Endodermal cell (in vitro differentiated cells): ENCODE results near the gene MMEL1. TPM values are rescaled to one million over a fixed set of nuclear protein-coding genes. Genes with fewer than 3 reads are reported as not detected.

Experiments
- DNase-seq: peaks from one replicate; pipeline ENCODE4 v3.0.0-alpha.2; 2017
- H3K27ac ChIP-seq: 2 replicates; pipeline ENCODE4 v1.5.1; 2013; ENCODE audit warnings: mild to moderate bottlenecking, low read depth, low read length, moderate library complexity
- H3K27me3 ChIP-seq: 2 replicates; pipeline ENCODE4 v1.6.1; 2013; ENCODE audit warnings: mild to moderate bottlenecking, low read length, moderate library complexity; ENCODE audit not compliant: insufficient read depth, control insufficient read depth, poor library complexity, severe bottlenecking
- H3K36me3 ChIP-seq: 2 replicates; pipeline ENCODE4 v1.7.0; 2013; ENCODE audit warnings: mild to moderate bottlenecking, low read length, moderate library complexity; ENCODE audit not compliant: control insufficient read depth, insufficient read depth
- H3K4me1 ChIP-seq: one replicate; pipeline ENCODE4 v1.7.0; 2013; ENCODE audit warnings: low read length; ENCODE audit not compliant: control insufficient read depth, insufficient read depth
- H3K4me3 ChIP-seq: 2 replicates; pipeline ENCODE4 v1.5.1; 2013; ENCODE audit warnings: mild to moderate bottlenecking, low read length, moderate library complexity
- H3K9ac ChIP-seq: 2 replicates; pipeline ENCODE4 v1.6.1; 2013; ENCODE audit warnings: mild to moderate bottlenecking, low read length, moderate library complexity; ENCODE audit not compliant: poor library complexity, severe bottlenecking; ENCODE audit errors: extremely low read depth
- H3K9me3 ChIP-seq: 2 replicates; pipeline ENCODE4 v1.6.1; 2013; ENCODE audit warnings: mild to moderate bottlenecking, low read length, moderate library complexity; ENCODE audit not compliant: control insufficient read depth
- H3K27ac Mint-ChIP-seq: 2 replicates; pipeline ENCODE4 v1.8.0; 2020; ENCODE audit warnings: mixed read lengths
- H3K27me3 Mint-ChIP-seq: 2 replicates; pipeline ENCODE4 v1.8.0; 2021; ENCODE audit warnings: mild to moderate bottlenecking, mixed read lengths; ENCODE audit not compliant: insufficient read depth
- H3K36me3 Mint-ChIP-seq: 2 replicates; pipeline ENCODE4 v1.8.0; 2020; ENCODE audit warnings: low read depth, mixed read lengths
- H3K4me1 Mint-ChIP-seq: 2 replicates; pipeline ENCODE4 v1.8.0; 2020; ENCODE audit warnings: mixed read lengths
- H3K4me3 Mint-ChIP-seq: 2 replicates; pipeline ENCODE4 v1.8.0; 2020; ENCODE audit warnings: mild to moderate bottlenecking, moderate library complexity, mixed read lengths
- H3K9me3 Mint-ChIP-seq: 2 replicates; pipeline ENCODE4 v1.8.0; 2020; ENCODE audit warnings: mild to moderate bottlenecking, mixed read lengths
- CTCF ChIP-seq: fragments of 200-600 bp; sonication (generic); conservative IDR thresholded peaks from 2 replicates; pipeline ENCODE4 v1.5.0; 2021; ENCODE audit warnings: antibody characterized with exemption, mild to moderate bottlenecking
- WGBS, 2 experiments: methylation state at CpG; one replicate each; pipeline versions ENCODE4 v1.1.5 to v1.1.7; 2013; ENCODE audit warnings: missing lambda C conversion rate in 2 of 2, mixed read lengths in 1 of 2; ENCODE audit not compliant: insufficient coverage in 1 of 2, insufficient read length in 1 of 2; 5-methylcytosine and 5-hydroxymethylcytosine counted together
- total RNA-seq, 2 donors: library from RNA; stranded (reverse); fragmentation: NEBNext Ultra II Directional in 1 of 2; extraction: Animal tissue kit (Norgen Biotek cat#: 25700) in 1 of 2; gene quantifications; 2 replicates in 1 of 2; 3 replicates in 1 of 2; pipeline ENCODE4 v1.2.1, GENCODE V29; 2021

Gene MMEL1
- total RNA-seq, 2 donors from 2014 or later: 0.42 TPM; not detected in 1

- peaks cover 32% of the 10 kb centered on the region for H3K9me3 Mint-ChIP-seq
- DNase-seq: no peak
- Histone ChIP-seq H3K9me3 (peaks cover 28% of the 10 kb centered on the region), H3K36me3 (no peaks in the 10 kb centered on the region), H3K27ac (no peak overlapping the region), H3K9ac (no peak overlapping the region), H3K4me3 (no peak overlapping the region), H3K4me1 (no peaks in the 10 kb centered on the region), H3K27me3 (no peaks in the 10 kb centered on the region)
- H3K27me3 Mint-ChIP-seq: peaks cover 12% of the 10 kb centered on the region
- WGBS, 2 experiments: 77 to 86% methylated on average over 7 to 14 of the region's 14 CpGs
- H3K4me1 Mint-ChIP-seq: peaks cover 3% of the 10 kb centered on the region
- no peak overlapping the region for H3K27ac Mint-ChIP-seq
- H3K4me3 Mint-ChIP-seq: no peak overlapping the region
- no peak for TF ChIP-seq CTCF
- H3K36me3 Mint-ChIP-seq: no peaks in the 10 kb centered on the region
Observed at GRCh38 chr1:2645143-2645542, 12.3 kb upstream of the MMEL1 start.

GRCh38 chr1:2644591-2645101, 11.8 kb upstream of the MMEL1 start:
- H3K9me3 Mint-ChIP-seq: peaks cover 32% of the 10 kb centered on the region
- no peak overlapping the region for H3K4me3 ChIP-seq
- H3K9ac ChIP-seq: no peak overlapping the region
- no peak overlapping the region for H3K27ac ChIP-seq
- H3K27me3 ChIP-seq: no peaks in the 10 kb centered on the region
- no peaks in the 10 kb centered on the region for H3K4me1 ChIP-seq
- TF ChIP-seq CTCF: no peak
- peaks cover 3% of the 10 kb centered on the region for H3K4me1 Mint-ChIP-seq
- no peaks in the 10 kb centered on the region for H3K36me3 ChIP-seq
- H3K27ac Mint-ChIP-seq: no peak overlapping the region
- peaks cover 12% of the 10 kb centered on the region for H3K27me3 Mint-ChIP-seq
- 80 to 86% methylated on average over 8 to 12 of the region's 12 CpGs for WGBS, 2 experiments
- peaks cover 28% of the 10 kb centered on the region for H3K9me3 ChIP-seq
- no peak overlapping the region for H3K4me3 Mint-ChIP-seq
- no peaks in the 10 kb centered on the region for H3K36me3 Mint-ChIP-seq
- no peak for DNase-seq

- H3K36me3 ChIP-seq: no peaks in the 10 kb centered on the region
- no peaks in the 10 kb centered on the region for H3K4me1 ChIP-seq
- no peak overlapping the region for H3K4me3 ChIP-seq
- no peaks in the 10 kb centered on the region for H3K27me3 ChIP-seq
- no peak overlapping the region for H3K9ac ChIP-seq
- no peak for TF ChIP-seq CTCF
- Mint-ChIP-seq H3K36me3 (no peaks in the 10 kb centered on the region), H3K27me3 (peaks cover 16% of the 10 kb centered on the region), H3K27ac (no peak overlapping the region), H3K9me3 (peaks cover 27% of the 10 kb centered on the region), H3K4me1 (peaks cover 3% of the 10 kb centered on the region), H3K4me3 (no peak overlapping the region)
- peaks cover 28% of the 10 kb centered on the region for H3K9me3 ChIP-seq
- H3K27ac ChIP-seq: no peak overlapping the region
- DNase-seq: no peak
- WGBS, 2 experiments: 88 to 96% methylated on average over 5 to 14 of the region's 14 CpGs
Observed at GRCh38 chr1:2644171-2644570, 11.4 kb upstream of the MMEL1 start.
